ENCODE results near the gene EDEM2.

DNA sequence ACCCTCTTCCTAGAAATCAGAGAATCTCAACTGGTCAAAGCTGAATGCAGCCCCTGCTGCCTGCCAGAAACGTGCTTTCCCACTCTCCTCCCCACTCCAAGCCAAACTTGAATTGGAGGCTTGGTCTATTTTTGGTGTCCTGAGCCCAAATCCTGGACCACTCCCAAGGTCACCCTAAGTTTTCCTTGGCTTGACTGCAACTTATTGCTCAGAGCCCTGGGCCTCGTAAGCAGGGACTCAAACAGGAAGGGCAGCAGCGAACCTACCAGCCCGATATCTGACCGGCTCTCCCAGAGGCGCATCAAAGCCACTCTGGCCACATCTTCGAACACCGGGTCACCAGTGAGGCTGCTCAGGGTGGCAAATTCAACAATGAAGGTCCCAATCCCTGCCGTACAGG lies 12.7 kb downstream of the EDEM2 start:
- TF ChIP-seq BHLHE40 (IDR thresholded peaks at IDR 0.05; ENCODE audit: borderline replicate concordance) (no peak), CTBP1 (IDR thresholded peaks at IDR 0.05; ENCODE audit: borderline replicate concordance) (no peak), FOXK2 (IDR thresholded peaks at IDR 0.05) (no peak), FOXA1 (IDR thresholded peaks at IDR 0.05) (no peak), L3MBTL2 (conservative IDR thresholded peaks at IDR 0.05) (no peak), SP1 (IDR thresholded peaks at IDR 0.05) (no peak), ELF4 (IDR thresholded peaks at IDR 0.05) (no peak), PKNOX1 (IDR thresholded peaks at IDR 0.05) (no peak), HDGF (IDR thresholded peaks at IDR 0.05; ENCODE audit: borderline replicate concordance) (no peak), ZNF384 (IDR thresholded peaks at IDR 0.05) (no peak), TARDBP (IDR thresholded peaks at IDR 0.05) (no peak)

Data from HEK293T (cell line).